ENCODE data around the gene SERPINH1. TPM values are rescaled to one million over a fixed set of nuclear protein-coding genes. Genes with fewer than 3 reads are reported as not detected.

Gene SERPINH1
- 721 and 818 TPM in 2 replicates for total RNA-seq (2014; rRNA removed; shearing (Covaris generic))

DNA sequence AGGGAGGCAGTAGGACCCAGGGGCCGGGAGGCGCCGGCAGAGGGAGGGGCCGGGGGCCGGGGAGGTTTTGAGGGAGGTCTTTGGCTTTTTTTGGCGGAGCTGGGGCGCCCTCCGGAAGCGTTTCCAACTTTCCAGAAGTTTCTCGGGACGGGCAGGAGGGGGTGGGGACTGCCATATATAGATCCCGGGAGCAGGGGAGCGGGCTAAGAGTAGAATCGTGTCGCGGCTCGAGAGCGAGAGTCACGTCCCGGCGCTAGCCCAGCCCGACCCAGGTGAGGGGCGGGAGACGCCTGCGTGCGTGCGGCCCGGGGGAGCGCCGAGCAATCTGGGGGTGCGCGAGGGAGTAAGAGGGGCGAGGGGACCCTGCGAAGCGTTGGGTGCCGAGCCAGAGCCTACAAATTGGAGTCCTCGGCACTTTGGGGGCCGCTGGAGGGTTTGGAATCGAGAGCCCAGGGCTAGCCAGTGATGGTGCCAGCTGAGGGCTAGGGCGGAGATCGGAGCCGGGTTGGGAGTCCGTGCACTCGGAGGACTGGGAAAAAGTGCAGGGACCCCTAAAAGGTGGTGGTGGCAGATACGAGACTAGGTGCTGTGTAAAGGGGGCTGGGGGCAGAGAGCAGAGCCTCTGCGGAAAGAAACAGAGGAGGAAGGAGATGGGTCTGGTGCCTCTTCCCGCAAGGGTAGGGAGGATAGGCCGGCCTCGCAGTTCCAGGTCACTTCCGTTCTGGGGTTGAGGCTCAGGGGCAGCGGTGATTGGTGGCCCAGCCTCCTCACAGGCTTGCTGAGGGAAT is at the start of gene SERPINH1:
Gene SERPINH1, plus strand, starts transcription at position 206 of the 788 bp plus-strand sequence. CDS start 4,097 bp downstream, outside the sequence.
- peak; percentile 84 for DNase-seq (ENCODE audit: low spot score)
- in situ Hi-C loops (cut with HindIII; ENCODE audit: low sequenced_read_pairs) = no loop called here

DNA sequence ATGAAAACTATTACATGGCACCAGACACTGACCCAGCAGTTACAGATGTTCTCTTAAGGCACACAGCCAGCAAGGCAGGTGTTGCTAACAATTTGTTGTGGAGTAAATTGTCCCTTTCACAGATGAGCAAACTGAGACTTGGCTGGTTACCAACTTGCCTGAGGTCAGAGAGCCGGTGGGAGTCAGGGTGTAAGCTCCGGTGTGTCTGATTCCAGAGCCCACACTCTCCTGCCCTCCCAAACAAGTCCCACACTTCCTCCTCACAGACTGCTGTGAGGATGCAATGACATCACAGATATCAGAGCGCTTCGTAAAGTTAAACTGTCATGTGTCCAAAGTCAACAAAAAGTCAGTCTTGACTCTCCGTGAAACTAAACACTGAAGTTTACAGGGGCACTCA is 48.8 kb upstream of the SERPINH1 start:
- in situ Hi-C loops (cut with HindIII; ENCODE audit: low sequenced_read_pairs) = no loop called here

DNA sequence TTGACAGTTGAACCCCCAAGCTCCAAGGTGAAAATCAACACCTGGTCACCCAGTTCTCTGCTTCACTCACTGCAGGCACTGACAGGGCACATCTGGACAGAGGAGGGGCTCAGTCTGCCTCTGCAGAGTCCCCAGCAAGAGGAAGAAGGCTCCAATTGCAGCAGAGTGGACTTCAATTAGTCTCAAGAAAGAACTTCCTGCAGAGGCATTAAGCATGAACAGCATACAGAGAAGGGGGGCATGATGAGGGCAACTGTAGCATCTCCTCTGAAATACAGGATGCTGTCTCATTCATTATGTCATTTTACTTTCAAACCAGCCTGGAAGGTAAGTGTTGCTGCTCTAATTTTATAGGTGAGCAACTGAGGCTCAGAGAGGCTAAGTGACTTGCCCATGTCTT is 47.5 kb upstream of the SERPINH1 start:
- in situ Hi-C loops (cut with HindIII; ENCODE audit: low sequenced_read_pairs) = no loop called here
- DNase-seq (ENCODE audit: low spot score) = no peak

More for the DNA sequence above, 48.8 kb upstream of the SERPINH1 start:
- DNase-seq (ENCODE audit: low spot score) = no peak

DNA sequence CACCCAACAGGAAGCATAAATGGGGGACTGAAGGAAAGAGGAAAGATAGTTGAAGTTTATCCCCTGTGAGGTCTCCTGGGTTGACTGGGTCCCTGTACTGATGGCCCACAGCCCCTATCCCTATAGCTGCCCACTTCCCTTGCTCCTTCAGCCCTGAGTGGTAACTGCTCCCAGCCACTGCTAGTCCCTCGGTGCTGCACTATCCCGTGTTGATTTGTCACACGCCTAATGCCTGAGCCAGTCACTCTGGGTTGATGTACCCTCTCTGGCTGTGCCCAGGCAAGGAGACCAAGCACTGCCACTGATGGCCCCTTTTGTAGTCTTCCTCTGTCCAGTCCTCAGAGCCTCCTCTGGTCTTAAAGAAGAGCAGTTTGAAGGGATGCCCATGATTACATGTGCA is 45.9 kb upstream of the SERPINH1 start:
- no peak for DNase-seq (ENCODE audit: low spot score)
- in situ Hi-C loops (cut with HindIII; ENCODE audit: low sequenced_read_pairs) = no loop called here

DNA sequence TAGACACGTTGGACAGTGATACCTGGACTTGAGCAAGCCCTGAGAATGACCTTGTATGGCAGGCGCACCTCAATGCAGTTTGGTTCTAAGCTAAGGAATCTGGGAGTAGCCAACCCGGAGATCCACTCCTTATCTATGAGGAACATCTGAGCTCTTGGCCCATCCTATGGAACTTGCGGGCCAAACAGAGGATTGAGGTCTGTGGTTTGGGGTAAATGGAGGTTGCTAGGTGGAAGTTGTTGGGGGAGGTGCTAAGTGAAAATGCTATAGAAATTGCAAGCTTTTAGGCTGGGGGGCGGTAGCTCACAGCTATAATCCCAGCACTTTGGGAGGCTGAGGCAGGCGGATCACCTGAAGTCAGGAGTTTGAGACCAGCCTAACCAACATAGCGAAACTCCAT is 45.2 kb upstream of the SERPINH1 start:
- DNase-seq (ENCODE audit: low spot score) = no peak
- in situ Hi-C loops (cut with HindIII; ENCODE audit: low sequenced_read_pairs) = no loop called here

DNA sequence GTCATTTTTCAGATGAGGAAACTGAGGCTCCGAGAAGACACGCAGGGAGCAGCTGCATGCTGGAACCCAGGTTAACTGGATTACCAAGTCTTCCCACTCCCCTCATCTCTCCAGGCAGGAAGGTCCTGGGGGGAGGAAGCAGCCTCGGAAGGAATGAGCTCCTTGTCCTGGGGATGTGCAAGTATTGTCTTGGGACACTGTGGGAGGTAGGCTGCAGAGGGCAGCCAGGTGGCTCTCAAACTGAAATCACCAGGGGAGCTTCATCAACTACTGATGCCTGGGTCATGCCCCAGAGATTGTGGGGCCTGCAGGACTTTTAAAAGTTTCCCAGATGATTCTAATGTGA is 43.9 kb upstream of the SERPINH1 start:
- DNase-seq (ENCODE audit: low spot score) = no peak

DNA sequence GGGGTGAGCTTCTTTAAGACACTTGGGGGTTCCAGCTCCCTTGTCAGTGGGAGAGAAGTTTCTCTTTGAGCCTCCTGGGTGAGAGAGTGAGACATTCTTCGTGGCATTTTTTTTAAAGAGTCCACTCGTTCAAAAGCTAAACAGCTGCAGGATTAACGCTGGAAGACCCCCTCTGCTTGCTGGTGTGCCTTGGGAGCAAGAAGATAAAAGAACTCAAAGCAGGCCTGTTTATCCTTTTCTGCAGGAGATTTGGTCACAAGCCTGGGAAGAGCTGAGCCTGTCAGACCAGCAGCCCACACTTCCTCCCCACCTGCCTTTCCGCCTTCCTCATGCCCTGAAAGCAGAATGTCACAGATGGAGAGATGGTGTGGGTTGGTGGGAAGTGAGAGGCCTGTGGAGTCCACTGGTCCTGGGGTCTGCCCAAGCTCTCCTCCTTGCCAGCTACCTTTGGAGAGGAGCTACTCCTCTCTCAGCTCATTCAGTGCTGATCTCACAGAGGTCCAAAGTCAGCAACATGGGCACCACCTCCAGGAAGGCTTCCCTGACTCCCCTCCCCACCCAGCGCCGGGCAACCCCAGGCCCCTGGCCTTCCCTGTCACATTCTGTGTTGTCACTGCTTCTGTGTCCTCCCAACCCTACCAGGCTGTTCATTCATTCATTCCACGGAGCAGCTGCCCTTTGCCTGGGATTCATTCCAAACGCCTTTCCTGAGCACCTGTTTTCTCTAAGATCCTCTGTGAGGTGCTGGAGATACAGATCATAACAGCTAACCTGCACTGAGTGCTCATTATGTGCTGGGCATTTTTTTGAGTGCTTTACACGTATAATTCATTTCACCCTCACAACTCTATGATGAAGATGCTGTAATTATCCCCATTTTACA is 43.0 kb upstream of the SERPINH1 start:
- DNase-seq (ENCODE audit: low spot score) = peak; percentile 96
- in situ Hi-C loops (cut with HindIII; ENCODE audit: low sequenced_read_pairs) = no loop called here

More for the DNA sequence above, 43.9 kb upstream of the SERPINH1 start:
- in situ Hi-C loops (cut with HindIII; ENCODE audit: low sequenced_read_pairs) = no loop called here

DNA sequence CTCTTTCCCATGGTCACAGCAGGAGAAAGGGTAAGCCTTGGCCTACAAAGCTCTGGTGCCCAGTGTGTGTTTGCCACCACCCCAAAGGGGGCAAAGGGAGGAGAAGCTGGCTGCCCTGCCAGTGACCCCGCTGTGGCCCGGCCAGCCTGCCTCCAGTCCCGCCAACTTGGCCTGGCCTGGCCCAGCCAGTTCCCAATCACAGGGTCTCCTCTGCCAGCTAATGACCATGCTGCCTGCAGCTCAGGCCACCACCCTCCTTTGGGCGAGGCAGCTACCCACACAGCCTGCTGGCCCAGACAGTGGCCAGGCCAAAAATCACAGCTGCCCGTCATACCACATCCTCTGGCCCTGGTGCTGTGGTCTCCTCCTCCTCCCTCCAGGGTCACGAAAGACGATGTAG is 41.4 kb upstream of the SERPINH1 start:
- in situ Hi-C loops (cut with HindIII; ENCODE audit: low sequenced_read_pairs) = loop anchor here (5.0 kb wide), 1 partner anchor 43 kb away; no protein-coding TSS in a partner anchor
- DNase-seq (ENCODE audit: low spot score) = peak; percentile 36

DNA sequence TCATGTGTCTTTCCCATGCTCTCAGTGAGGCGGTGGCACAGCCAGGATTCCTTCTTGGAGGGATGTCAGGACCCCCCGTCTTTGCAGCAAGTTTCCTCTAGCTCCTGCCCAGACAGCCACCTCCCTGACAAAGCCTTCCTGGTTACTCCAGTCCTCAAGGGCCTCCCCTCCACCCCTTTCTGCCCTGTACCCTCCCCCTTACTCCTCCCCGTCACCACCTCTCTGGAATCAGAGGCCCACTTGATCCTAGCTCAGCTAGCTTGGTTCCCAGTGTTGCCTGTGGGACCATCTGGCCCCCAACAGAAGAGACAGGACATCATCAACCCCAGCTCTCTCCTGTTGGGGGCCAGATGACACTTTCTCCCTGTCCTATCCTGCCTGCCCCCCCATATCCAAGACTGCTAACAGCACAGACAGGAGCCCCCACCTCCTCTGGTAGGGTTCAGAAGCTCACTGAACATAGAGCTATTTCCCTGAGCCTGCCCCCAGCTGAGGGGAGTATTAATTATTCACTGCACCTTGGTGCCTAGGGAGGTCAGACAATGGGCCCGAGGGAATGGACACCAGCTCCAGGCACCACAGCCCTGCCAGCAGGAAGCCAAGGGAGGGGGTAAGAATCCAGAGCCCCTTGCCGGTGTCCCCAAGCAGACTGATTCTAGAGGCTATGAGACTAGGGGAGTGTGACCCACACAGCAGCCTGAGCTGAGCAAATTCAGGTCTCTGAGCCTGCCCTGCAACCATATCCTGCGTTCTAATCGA is 39.6 kb upstream of the SERPINH1 start:
- in situ Hi-C loops (cut with HindIII; ENCODE audit: low sequenced_read_pairs) = loop anchor here (5.0 kb wide), 1 partner anchor 45 kb away; no protein-coding TSS in a partner anchor
- no peak for DNase-seq (ENCODE audit: low spot score)

DNA sequence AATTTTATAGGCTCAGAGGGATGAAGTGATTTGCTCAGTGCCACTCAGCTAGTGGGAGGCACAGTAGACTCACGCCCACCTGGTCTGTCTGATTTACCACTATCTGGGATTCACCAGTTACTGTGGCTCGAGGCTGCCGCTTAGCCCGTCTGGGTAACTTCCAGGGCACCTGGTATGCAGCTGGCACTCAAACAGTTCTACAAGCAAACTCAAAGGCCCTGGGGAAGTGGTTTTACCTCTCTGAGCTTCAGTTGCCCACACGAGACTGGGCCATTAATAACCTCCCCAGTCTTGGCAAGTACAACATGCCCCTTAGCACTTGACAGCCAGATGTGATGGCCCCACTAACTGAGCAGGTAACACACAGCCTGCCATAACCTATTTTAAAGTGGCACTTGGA is 38.9 kb upstream of the SERPINH1 start:
- DNase-seq (ENCODE audit: low spot score) = peak; percentile 40
- in situ Hi-C loops (cut with HindIII; ENCODE audit: low sequenced_read_pairs) = loop anchor here (5.0 kb wide), 1 partner anchor 46 kb away; no protein-coding TSS in a partner anchor

DNA sequence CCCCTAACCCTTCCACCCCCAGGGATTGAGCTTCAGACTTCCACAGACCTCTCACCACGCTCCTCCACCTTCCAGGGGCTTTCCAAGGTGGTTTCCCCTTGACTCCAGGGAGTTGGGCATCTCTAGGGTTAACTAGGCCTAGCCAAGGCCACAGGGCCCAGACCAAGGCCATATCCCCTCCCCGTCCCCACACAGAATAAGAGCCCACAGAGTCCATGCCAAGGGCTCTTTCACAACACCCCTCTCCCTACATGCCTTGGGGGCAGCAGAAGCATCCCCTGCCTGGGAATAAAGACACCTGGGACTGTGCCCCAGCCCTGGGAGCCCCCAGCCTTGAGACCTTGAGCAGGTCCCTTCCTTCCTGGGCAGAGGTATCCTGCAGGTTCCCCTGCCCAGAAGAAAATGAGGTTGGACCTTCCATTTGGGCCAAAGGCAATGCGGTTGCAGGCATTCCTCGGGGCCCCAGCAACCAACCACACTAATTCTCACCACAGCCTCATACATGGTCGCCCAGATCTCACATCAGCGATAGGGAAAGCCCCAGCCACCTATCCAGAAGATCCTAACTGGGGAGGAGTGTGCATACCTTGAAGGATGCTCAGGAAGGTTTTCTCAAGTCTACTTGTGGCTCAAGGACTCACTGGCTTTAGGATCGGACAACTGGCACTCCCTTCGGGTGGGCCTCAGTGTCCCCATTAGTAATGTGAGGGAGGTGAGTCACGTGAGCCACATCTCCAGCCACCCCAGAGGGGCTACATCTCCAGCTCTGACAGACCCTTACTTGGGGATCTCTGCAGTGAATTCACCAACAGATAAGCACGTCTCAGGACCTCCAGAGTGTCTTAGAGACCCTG is 38.0 kb upstream of the SERPINH1 start:
- in situ Hi-C loops (cut with HindIII; ENCODE audit: low sequenced_read_pairs) = loop anchor here (5.0 kb wide), 1 partner anchor 47 kb away; no protein-coding TSS in a partner anchor
- DNase-seq (ENCODE audit: low spot score) = peak; percentile 41

DNA sequence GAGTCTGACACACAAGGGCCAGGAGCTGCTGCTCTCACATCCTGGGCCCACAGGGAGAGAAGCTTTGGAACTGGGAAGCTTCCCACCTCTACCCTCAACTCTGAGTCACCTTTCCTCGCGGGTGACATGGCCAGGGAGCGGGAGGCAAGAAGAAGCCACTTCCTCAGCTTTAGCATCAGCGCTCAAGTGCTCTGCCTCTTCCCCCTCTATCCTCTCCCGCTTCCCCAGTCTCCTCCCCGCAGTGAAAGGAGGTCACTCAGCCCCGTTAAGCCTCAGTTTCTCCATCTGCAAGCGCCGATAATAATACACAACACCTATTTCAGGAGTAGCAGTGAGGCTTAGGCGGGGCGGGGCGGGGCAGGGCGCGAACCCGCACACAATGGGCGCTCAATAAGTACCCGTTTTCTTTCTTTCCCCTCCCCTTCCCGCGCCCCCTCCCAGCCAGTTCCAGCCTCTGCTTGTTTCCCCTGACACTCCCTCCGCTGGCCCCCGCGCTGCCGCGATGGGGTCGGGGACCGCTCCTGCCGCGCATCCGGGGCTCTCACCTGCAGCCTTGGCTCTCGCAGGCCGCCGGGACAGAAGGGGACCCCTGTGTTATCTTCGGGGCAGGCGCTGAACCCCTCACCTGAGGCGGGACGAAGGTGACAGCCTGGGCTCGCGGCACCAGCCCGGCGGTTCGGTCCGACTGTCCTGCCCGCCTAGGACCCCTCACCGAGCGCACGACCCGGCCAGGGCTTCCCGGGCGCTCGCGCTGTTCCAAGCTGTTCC is 37.2 kb upstream of the SERPINH1 start:
- DNase-seq (ENCODE audit: low spot score) = peak; percentile 51
- in situ Hi-C loops (cut with HindIII; ENCODE audit: low sequenced_read_pairs) = loop anchor here (5.0 kb wide), 1 partner anchor 48 kb away; no protein-coding TSS in a partner anchor

DNA sequence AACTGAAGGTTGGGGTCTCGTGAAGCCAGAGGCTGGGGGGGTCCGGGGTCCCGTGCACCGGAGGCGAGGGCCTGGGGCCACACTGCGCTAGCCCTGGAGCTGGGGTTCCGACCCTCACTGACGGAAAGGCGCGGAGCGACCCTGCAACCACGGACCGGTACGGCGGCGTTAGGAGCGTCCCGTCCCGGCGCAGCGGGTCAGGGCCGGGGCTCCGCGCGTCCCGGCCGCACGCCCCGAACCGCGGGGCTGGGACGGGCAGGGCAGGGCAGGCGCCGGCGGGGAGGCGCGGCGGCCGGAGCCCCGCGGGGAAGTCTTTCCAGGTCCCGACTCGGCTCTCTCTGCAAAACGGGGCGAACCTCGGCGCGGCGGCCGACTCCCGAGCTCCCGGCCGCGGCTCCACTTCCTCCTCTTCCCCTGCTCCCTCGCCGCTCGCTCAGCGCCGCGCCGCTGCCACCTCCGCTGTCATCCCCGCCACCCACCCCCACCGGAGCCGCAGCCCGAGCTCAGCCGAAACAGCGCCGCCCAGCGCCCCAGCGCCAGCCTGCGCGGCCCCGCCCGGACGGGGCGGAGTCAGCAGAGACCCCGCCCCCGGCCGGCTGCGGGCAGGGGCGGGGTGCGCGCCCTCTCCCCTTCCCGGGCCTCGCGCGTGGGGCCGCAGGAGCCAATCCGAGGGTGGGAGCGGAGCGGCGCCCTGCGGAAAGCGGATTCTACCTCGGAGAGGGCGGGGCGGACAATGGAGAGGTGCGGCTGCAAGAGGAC is 36.4 kb upstream of the SERPINH1 start, which contains the start of gene GDPD5:
Gene GDPD5, minus strand, starts transcription at position 509 of the 759 bp plus-strand sequence. CDS start 48,206 bp downstream, outside the sequence.
- in situ Hi-C loops (cut with HindIII; ENCODE audit: low sequenced_read_pairs) = no loop called here
- DNase-seq (ENCODE audit: low spot score) = peak; percentile 85

DNA sequence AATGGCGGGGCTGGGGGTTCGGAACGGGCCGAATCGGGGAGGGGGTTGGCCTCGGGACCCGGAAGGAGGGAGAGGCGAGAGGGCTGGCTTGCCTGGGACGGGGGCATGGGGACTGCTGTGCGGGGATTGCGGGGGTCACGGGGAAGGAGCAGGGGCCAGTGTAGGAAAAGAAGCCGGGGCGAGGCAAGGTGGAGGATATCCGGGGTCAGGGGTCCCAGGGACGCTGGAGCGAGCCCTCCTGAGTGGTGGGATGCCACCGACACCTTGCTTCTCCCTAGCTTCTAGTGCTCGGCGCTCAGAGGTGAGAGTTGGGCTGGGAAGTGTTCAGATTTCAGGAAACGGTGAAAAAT is 35.9 kb upstream of the SERPINH1 start:
- no peak for DNase-seq (ENCODE audit: low spot score)
- in situ Hi-C loops (cut with HindIII; ENCODE audit: low sequenced_read_pairs) = no loop called here

DNA sequence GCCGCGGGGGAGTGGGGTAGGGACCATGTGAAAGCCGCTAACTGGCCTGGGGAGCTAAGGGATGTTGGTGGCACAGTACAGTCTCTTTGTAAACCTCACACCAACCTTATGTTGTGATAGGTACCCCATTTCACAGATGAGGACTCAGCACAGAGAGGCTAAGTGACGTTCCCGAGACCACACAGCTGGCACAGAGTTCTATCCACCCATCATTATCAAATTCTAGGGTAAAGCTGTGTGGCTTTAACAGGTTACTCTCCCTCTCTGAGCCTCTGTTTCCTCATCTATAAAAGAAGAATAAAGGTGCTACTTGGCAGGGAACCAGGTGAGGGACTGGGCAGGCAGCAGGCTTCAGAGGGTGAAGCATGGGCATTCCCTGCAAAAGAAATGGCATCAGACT is 34.9 kb upstream of the SERPINH1 start:
- DNase-seq (ENCODE audit: low spot score) = no peak
- in situ Hi-C loops (cut with HindIII; ENCODE audit: low sequenced_read_pairs) = no loop called here

DNA sequence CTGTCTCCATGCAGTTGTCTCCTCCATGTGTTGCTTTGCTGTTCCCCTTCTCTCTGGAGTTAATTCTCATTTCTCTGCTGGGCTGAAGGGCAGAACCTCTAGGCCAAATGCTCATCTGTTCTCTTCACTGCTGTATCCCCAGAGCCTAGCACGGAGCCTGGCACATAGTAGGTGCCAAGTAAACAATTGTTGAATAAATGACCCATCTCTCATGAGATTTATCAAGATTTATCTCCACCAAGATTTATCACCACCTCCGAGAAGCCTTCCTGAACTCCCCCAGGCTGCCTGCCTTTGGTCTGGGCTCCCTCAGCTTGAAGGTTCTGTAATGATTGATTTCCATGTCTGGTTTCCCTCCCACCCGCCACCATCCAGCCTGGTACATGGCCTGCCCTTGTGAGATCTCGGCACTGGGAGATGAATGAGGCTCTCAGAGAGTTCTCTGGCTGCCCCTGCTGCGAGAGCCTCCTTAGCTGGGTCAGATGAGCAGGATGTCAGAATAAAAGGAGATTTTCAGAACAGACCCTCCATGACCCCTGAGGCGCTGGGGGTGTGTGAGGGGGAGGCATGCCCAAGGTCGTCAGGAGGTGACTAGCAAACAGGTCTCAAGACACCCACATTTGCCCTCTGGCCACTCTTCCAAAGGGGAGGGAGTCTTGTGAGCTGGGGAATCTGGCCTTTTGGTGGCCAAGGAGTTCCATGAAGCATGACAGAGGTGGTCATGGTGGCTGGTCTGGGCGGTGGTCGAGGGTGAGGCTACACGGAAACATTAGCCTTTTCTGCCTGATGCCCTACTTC is 33.9 kb upstream of the SERPINH1 start:
- in situ Hi-C loops (cut with HindIII; ENCODE audit: low sequenced_read_pairs) = no loop called here

More for the DNA sequence above, 33.9 kb upstream of the SERPINH1 start:
- DNase-seq (ENCODE audit: low spot score) = no peak

All from G401 (cell line).